A673 (cell line): ENCODE results near the gene NKD1. TPM values are rescaled to one million over a fixed set of nuclear protein-coding genes. Genes with fewer than 3 reads are reported as not detected.

ENCODE experiments used
- BruUV-seq: library from RNA; stranded (reverse); fragments of 400-500 nt; replicated peaks from 2 replicates; lab custom pipeline; 2021; lab: Mats Ljungman, UMichigan
- CTCF ChIA-PET: fragments of 300-600 bp; sonication (Branson Sonifier 250); formaldehyde crosslinking; loops from one replicate; lab custom pipeline; 2022; ENCODE audit warnings: antibody characterized with exemption; lab: Charles Lee
- POLR2A ChIA-PET: fragments of 300-600 bp; sonication (Branson Sonifier 250); formaldehyde crosslinking; loops from one replicate; lab custom pipeline; 2022; ENCODE audit warnings: antibody characterized with exemption; ENCODE audit not compliant: low non-redundant PET; lab: Charles Lee
- DNase-seq: peaks from one replicate; pipeline ENCODE4 v3.0.0-alpha.2; 2015; ENCODE audit warnings: low spot score
- H3K27ac ChIP-seq: fragments of 200-600 bp; sonication (generic); 2 replicates; pipeline ENCODE4 v1.5.1; 2016; ENCODE audit warnings: mixed run types, low read depth, mild to moderate bottlenecking, mixed read lengths, antibody characterized with exemption, low read length; ENCODE audit not compliant: poor library complexity, severe bottlenecking
- H3K27me3 ChIP-seq: fragments of 200-600 bp; sonication (generic); replicated peaks from 2 replicates; pipeline ENCODE4 v1.6.1; 2017; ENCODE audit warnings: mixed run types, low read depth, mild to moderate bottlenecking, mixed read lengths, antibody characterized with exemption, low read length; ENCODE audit not compliant: insufficient read depth, poor library complexity
- H3K36me3 ChIP-seq: fragments of 200-600 bp; sonication (generic); 2 replicates; pipeline ENCODE4 v1.6.1; 2016; ENCODE audit warnings: mixed run types, mild to moderate bottlenecking, mixed read lengths, antibody characterized with exemption, low read length; ENCODE audit not compliant: insufficient read depth, poor library complexity, severe bottlenecking
- H3K4me1 ChIP-seq: fragments of 200-600 bp; sonication (generic); 2 replicates; pipeline ENCODE4 v1.6.1; 2017; ENCODE audit warnings: mixed run types, mild to moderate bottlenecking, mixed read lengths, antibody characterized with exemption, low read length; ENCODE audit not compliant: insufficient read depth, poor library complexity, severe bottlenecking
- H3K4me3 ChIP-seq: fragments of 200-600 bp; sonication (generic); 2 replicates; pipeline ENCODE4 v1.5.1; 2016; ENCODE audit warnings: low read depth, mixed run types, mild to moderate bottlenecking, mixed read lengths, low read length; ENCODE audit not compliant: poor library complexity, severe bottlenecking
- H3K9me3 ChIP-seq: fragments of 200-600 bp; sonication (generic); 2 replicates; pipeline ENCODE4 v1.6.1; 2016; ENCODE audit warnings: mixed run types, low read depth, mild to moderate bottlenecking, mixed read lengths, antibody characterized with exemption, low read length; ENCODE audit not compliant: poor library complexity, severe bottlenecking
- CTCF ChIP-seq: fragments of 300-800, 200-600 bp; sonication (generic); conservative IDR thresholded peaks from 2 replicates; pipeline ENCODE4 v1.5.1; 2017; ENCODE audit warnings: low read depth, mild to moderate bottlenecking, antibody characterized with exemption, low read length, moderate library complexity, mixed read lengths
- EZH2 ChIP-seq: fragments of 200-600 bp; sonication (generic); IDR thresholded peaks from 2 replicates; pipeline ENCODE4 v1.6.1; 2017; ENCODE audit warnings: borderline replicate concordance, low read depth, mild to moderate bottlenecking, mixed read lengths, antibody characterized with exemption, low read length; ENCODE audit not compliant: poor library complexity, severe bottlenecking
- intact Hi-C: fragments of 100-400 bp; cut with micrococcal nuclease; formaldehyde crosslinking; loops from one replicate; pipeline ENCODE4 v1.10.0; 2022; ENCODE audit not compliant: unreplicated experiment
- total RNA-seq: library from RNA; stranded (reverse); gene quantifications from 2 replicates; pipeline ENCODE4 v1.2.3, GENCODE V29; 2021

Gene NKD1
- total RNA-seq, 1 experiment from 2014 or later: 1.1 TPM

DNA sequence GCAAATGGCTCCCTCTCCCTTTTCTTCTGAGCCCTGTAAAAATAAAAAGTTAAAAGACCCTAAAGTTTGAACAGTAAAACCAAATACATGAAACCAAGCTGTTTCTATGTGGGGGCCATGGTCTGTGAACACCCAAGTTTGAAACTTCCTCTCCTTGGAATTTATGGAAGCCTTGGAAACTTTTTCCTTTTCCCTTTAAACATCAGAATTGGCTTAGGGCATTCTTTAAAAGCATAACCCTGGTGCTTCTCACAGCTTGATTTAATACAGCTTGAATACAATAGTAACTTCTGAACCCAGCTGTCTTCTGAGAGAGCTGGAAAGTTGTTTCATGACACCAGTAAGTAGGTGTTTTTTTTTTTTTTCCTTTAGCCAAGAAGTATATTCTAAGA lies 26.5 kb downstream of the NKD1 start:
- H3K9me3 ChIP-seq: no peaks in the 10 kb centered on the region
- TF ChIP-seq CTCF: no peak
- TF ChIP-seq EZH2: no peak
- intact Hi-C loops: no loop called here
- no peak for DNase-seq
- CTCF ChIA-PET: no interaction called here
- H3K36me3 ChIP-seq: no peaks in the 10 kb centered on the region
- H3K27ac ChIP-seq: no peak overlapping the region
- POLR2A ChIA-PET: no interaction called here
- H3K27me3 ChIP-seq: no peaks in the 10 kb centered on the region
- H3K4me3 ChIP-seq: no peak overlapping the region
- BruUV-seq: no TSS peak
- no peaks in the 10 kb centered on the region for H3K4me1 ChIP-seq

GRCh38 chr16:50575743-50576142 lies 27.5 kb downstream of the NKD1 start:
- TF ChIP-seq CTCF (no peak), EZH2 (no peak)

GRCh38 chr16:50576403-50577113 lies 28.4 kb downstream of the NKD1 start:
- DNase-seq: no peak
- ChIA-PET CTCF (no interaction called here), POLR2A (no interaction called here)
- H3K27ac ChIP-seq: no peak overlapping the region
- intact Hi-C loops: no loop called here
- no peaks in the 10 kb centered on the region for H3K36me3 ChIP-seq
- H3K9me3 ChIP-seq: no peaks in the 10 kb centered on the region
- no TSS peak for BruUV-seq
- no peak overlapping the region for H3K4me3 ChIP-seq
- no peaks in the 10 kb centered on the region for H3K27me3 ChIP-seq
- H3K4me1 ChIP-seq: no peaks in the 10 kb centered on the region
- TF ChIP-seq EZH2: no peak
- TF ChIP-seq CTCF: no peak

More at GRCh38 chr16:50575743-50576142, 27.5 kb downstream of the NKD1 start:
- ChIA-PET POLR2A (no interaction called here), CTCF (no interaction called here)
- H3K4me1 ChIP-seq: no peaks in the 10 kb centered on the region
- no peaks in the 10 kb centered on the region for H3K27me3 ChIP-seq
- no peak overlapping the region for H3K4me3 ChIP-seq
- H3K36me3 ChIP-seq: no peaks in the 10 kb centered on the region
- intact Hi-C loops: no loop called here
- no peak overlapping the region for H3K27ac ChIP-seq
- DNase-seq: no peak
- BruUV-seq: no TSS peak
- no peaks in the 10 kb centered on the region for H3K9me3 ChIP-seq
